Thyroid gland (tissue), 4 donors: Measurements from ENCODE around the gene KRTAP5-8.

Experiments used
- POLR2A ChIP-seq, 2 donors: fragments of 450-650 bp; IDR thresholded peaks; one replicate each; pipeline ENCODE4 v1.6.1; 2017; ENCODE audit warnings: antibody characterized with exemption in 2 of 2, mild to moderate bottlenecking in 2 of 2, moderate library complexity in 1 of 2
- TF ChIP-seq, protein P1 (sequence below), 6 experiments: fragments of 200-600 bp in 3 of 6; fragments of 450-650 bp in 3 of 6; sonication (generic) in 3 of 6; IDR thresholded peaks; one replicate each; pipeline ENCODE4 v1.5.1; 2016 to 2019; ENCODE audit warnings: antibody characterized with exemption in 6 of 6, mild to moderate bottlenecking in 2 of 6, inconsistent platforms in 1 of 6, moderate library complexity in 1 of 6

DNA sequence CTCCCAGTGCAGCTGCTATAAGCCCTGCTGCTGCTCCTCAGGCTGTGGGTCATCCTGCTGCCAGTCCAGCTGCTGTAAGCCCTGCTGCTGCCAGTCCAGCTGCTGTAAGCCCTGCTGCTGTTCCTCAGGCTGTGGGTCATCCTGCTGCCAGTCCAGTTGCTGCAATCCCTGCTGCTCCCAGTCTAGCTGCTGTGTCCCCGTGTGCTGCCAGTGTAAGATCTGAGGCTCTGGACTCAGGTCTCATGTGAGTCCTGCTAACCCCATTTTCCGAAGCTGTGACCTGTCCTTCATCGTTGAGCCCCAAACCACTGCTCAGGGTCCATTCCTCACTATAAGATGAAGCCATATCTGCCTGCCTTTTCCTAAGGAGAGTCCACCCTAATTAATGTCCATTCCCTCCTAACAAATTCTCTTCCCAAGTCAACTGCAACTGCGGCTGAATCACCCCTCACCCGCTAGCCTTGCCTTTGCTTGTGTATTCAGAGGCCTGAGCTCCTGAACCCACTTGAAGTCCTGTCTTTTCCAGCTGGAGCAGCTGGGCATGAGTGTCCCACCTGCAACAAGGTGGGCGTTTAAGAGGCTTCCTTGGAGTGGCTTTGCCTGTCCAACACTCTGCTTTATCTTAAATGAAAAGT is 10.1 kb upstream of the KRTAP5-8 start:
- TF ChIP-seq, protein P1, sequence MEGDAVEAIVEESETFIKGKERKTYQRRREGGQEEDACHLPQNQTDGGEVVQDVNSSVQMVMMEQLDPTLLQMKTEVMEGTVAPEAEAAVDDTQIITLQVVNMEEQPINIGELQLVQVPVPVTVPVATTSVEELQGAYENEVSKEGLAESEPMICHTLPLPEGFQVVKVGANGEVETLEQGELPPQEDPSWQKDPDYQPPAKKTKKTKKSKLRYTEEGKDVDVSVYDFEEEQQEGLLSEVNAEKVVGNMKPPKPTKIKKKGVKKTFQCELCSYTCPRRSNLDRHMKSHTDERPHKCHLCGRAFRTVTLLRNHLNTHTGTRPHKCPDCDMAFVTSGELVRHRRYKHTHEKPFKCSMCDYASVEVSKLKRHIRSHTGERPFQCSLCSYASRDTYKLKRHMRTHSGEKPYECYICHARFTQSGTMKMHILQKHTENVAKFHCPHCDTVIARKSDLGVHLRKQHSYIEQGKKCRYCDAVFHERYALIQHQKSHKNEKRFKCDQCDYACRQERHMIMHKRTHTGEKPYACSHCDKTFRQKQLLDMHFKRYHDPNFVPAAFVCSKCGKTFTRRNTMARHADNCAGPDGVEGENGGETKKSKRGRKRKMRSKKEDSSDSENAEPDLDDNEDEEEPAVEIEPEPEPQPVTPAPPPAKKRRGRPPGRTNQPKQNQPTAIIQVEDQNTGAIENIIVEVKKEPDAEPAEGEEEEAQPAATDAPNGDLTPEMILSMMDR (IDR thresholded peaks at IDR 0.05) = no peak
- TF ChIP-seq POLR2A (IDR thresholded peaks at IDR 0.05) = no peak
